ENCODE data around the gene CCR4.
"Not testable (repeated sequence)": the region's sequence is repeated elsewhere in the genome, so short reads cannot be mapped to it uniquely, and the experiment has no call there.

The CCR4 gene

DNA sequence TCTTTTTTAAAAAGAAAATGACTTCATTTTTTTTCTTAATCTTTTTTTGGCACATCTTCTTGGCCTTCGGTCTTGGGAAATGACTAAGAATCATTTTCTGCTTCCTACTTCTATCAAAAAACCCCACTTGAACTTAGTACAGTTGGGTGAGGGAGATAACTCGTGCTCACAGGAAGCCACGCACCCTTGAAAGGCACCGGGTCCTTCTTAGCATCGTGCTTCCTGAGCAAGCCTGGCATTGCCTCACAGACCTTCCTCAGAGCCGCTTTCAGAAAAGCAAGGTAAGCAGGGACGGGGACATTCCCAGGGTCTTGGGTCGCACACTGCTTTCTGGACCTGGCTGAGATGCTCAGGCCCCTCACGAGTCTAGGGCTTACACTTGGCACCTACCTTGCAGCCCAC lies at the start of gene CCR4:
TSS of gene CCR4 (plus strand) at position 235 of the 402 bp plus-strand sequence. CDS start 1,779 bp downstream, outside the sequence.
- DNase-seq = peak; percentile 66

DNA sequence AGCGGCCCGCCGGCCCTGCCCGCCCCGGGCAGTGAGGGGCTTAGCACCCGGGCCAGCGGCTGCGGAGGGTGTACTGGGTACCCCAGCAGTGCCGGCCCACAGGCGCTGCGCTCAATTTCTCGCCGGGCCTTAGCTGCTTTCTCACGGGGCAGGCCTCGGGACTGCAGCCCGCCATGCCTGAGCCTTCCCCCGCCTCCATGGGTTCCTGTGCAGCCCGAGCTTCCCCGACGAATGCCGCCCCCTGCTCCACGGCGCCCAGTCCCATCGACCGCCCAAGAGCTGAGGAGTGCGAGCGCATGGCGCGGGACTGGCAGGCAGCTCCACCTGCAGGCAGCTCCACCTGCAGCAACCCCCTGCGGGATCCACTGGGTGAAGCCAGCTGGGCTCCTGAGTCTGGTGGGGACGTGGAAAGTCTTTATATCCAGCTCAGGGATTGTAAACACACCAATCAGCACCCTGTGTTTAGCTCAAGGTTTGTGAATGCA lies 48.5 kb upstream of the CCR4 start:
- DNase-seq = peak; percentile 22

DNA sequence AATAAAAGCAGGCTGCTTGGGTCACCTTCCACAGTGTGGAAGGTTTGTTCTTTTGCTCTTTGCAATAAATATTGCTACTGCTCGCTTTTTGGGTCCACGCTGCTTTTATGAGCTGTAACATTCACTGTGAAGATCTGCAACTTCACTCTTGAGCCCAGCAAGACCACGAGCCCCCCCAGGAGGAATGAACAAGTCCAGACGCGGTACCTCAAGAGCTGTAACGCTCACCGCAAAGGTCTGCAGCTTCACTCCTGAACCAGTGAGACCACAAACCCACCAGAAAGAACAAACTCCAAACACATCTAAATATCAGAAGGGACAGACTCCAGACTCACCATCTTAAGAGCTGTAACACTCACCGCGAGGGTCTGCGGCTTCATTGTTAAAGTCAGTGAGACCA lies 47.5 kb upstream of the CCR4 start:
- no peak for DNase-seq

DNA sequence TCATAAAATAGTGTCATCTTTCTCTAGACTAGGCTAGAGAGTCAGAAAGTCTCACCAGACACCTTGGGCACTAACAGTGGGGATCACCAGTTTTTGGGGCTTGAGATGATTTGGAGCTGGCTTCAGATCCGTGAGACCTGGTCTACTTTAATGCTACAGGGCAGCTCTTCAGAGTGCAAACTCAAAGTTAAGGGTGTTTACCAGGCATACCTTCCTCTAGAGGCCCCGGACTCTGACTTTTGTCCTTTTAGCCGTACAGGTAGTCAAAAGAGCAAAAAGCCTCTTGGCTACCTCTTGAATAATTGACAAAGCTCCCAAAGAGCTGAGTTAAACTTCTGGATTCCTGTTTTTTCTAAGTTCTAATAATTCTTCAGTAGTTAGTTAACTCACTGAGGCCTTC lies 41.4 kb upstream of the CCR4 start:
- DNase-seq = no peak

DNA sequence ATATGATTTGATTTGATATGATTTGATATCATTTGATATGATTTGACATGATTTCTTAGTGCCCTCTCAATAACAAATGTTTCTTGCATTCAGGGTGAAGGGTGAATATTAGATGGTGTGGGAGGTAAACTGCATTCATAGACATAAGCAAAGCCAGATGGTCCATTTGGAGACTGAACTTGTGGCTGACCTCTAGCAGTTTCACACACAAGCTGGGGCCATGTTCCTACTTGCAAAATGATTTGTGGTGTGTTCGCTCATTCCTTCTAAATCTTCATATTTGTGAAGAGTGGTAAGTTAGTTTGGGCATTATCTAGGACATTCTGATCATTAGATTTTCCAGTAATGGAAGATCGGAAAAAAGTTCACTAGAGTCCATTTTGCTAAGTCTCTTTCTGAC lies 40.5 kb upstream of the CCR4 start:
- no peak for DNase-seq

DNA sequence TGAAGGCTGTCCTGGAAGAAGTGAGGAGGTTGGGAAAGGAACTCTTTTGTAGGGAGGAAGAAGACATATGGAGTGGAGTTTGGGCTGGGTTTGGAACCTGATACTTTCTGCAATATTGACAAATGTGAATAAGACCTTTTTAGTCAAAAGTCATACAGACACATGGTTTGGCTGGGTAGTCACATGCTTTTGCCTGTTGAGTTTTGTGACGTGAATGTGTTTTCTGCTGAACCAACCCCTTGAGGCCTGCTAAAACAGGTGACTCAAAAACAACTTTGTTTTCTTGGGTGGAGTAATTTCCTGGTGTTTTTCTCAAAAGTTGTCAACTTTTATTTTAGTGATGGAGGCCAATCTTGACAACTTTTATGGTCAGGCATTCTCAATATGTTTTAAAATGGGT lies 39.4 kb upstream of the CCR4 start:
- no peak for DNase-seq

DNA sequence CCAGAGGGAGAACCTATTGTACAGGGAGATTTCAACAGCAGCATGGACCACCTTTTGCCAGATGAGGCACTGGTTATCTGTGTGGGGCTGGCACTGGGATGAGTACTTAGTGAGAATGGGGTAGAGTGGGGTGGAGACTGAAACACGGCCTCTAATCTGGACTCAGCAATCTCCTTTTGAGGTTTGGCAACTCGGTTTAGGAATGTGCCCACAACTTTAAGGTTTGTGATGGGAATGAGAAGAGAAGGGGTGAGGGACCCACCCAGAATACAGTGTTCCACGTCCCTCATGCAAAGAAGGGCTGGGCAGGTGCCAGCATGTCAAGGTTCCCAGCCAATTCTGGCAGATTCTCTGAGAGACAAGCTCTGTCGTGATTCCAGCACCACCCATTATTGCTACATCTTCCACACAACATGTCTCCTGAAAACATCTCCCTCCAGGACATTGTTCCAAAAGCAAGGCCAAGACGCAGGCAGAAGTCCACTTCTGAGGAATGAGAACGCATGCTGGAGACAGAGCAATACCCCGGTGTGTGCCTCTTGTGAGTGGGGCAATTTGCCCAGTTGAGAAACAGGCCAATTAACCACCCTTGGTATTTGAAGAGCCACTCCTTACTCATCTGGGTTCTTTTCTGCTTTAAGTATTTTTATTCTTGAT lies 37.5 kb upstream of the CCR4 start:
- DNase-seq = no peak

DNA sequence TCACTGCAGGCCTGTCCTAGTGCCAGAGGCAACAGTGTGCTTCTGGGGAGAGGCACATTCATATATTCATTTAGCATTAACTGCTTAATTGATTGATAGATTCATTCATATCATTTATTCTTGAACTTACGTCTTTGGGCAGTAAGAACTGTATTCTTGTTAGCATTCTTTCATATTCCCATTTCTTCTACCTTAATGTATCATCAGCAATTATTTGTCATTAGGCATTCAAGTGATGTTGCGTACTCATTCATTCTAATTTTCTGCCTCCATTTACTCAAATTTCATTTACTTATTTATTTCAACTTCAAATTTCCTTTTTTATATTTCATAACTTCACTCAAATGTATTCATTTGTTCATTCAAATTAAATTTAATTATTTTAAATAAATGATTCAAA lies 31.5 kb upstream of the CCR4 start:
- no peak for DNase-seq

DNA sequence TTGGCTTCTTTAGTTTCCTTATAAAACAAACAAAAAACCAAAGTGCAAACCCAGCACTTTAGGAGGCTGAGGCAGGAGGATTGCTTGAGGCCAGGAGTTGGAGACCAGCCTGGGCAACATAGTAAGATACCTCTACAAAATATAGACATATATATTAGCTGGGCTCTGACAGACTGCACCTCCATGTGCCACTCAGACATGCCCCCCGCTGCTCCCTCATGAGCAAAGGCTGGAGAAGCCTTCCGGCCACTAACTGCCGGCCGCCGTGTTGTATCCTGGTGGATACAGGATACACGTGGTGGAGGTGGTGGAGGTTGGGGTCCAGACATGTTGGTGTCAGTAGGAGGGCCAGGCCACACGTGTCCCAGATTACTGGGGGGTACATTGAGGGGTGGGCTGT lies 29.4 kb upstream of the CCR4 start:
- no peak for DNase-seq

DNA sequence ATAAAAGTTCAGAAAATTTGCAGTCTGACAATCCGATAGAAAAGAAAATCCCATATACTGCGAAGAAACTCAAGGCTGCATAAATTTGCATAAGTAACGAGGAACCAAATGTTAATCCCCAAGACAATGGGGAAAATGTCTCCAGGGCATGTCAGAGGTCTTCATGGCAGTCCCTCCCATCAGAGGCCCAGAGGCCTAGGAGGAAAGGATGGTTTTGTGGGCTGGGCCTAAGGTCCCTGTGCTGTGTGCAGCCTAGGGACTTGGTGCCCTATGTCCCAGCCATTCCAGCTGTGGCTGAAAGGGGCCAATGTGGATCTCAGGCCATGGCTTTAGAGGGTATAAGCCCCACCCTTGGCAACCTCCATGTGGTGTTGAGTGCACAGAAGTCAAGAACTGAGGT lies 21.3 kb upstream of the CCR4 start:
- no peak for DNase-seq

DNA sequence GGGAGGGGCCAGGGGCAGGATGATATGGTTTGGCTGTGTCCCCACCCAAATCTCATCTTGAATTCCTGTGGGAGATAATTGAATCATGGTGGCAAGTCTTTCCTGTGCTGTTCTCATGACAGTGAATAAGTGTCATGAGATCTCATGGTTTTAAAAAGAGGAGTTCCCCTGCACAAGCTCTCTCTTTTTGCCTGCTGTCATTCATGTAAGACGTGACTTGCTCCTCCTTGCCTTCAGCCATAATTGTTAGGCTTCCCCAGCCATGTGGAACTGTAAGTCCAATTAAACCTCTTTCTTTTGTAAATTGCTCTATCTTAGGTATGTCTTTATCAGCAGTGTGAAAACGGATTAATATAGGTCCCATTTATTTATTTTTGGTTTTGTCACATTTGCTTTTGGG lies 20.2 kb upstream of the CCR4 start:
- DNase-seq = not testable (repeated sequence)

DNA sequence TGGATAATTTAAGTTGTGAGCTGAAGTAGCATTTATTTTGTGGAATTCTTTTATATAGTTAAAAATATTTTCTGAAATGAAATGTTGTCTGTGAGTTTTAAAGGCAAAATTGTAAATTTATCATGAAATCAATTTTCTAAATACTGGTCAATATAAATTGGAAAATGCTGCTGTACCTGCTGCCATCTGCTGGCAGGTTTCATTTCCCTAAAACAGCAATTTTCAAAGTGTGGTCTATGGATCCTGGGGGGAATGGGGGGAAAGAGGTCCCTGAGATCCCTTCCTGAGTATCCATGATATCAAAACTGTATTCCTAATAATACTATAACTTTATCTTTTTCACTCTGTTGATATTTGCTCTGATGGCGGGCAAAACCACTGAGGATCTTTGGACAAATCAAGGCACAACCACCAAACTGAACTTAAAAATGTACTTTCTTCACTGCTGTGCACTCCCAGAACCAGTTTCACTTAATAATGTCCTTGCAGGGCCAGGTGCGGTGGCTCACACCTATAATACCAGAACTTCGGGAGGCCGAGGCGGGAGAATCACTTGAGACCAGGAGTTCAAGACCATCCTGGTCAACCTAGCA lies 17.2 kb upstream of the CCR4 start:
- no peak for DNase-seq

DNA sequence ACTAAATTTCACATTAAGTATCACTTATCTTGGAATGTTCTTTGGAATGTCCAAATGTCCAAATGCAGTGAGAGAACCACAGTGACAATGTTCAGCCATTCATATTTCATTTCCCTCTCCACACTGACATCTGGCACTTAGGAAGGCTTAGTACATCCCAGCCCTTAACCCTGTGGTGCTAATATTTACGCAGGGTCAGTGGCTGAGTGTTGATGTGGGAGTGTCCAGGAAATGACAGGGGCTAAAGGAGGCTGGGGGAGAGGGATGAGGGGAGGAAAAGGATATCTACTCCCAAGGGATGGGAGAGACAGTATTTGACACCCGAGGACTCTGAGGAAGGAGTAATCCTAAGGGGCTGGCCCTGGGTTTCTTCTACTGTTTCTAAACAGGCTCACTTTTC lies 14.1 kb upstream of the CCR4 start:
- DNase-seq = no peak

DNA sequence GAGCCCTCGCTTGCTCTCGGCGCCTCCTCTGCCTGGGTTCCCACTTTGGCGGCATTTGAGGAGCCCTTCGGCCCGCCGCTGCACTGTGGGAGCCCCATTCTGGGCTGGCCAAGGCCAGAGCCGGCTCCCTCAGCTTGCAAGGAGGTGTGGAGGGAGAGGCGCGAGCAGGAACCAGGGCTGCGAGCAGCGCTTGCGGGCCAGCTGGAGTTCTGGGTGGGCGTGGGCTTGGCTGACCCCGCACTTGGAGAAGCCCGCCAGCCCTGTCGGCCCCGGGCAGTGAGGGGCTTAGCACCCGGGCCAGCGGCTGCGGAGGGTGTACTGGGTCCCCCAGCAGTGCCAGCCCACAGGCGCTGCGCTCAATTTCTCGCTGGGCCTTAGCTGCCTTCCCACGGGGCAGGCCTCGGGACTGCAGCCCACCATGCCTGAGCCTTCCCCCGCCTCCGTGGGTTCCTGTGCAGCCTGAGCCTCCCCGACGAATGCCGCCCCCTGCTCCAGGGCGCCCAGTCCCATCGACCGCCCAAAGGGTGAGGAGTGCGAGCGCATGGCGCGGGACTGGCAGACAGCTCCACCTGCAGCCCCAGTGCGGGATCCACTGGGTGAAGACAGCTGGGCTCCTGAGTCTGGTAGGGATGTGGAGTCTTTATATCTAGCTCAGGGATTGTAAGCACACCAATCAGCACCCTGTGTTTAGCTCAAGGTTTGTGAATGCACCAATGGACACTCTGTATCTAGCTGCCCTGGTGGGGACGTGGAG lies 11.7 kb upstream of the CCR4 start:
- DNase-seq = not testable (repeated sequence)

DNA sequence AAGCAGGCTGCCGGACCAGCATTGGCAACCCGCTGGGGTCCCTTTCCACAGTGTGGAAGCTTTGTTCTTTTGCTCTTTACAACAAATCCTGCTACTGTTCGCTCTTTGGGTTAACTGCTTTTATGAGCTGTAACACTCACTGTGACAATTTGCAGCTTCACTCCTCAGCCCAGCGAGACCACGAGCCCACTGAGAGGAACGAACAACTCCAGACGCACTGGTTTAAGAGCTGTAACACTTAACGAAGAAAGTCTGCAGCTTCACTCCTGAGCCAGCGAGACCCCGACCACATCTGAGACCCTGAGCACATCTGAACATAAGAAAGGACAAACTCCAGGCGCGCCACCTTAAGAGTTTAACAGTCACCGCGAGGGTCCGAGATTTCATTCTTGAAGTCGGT lies 10.7 kb upstream of the CCR4 start:
- DNase-seq = no peak

DNA sequence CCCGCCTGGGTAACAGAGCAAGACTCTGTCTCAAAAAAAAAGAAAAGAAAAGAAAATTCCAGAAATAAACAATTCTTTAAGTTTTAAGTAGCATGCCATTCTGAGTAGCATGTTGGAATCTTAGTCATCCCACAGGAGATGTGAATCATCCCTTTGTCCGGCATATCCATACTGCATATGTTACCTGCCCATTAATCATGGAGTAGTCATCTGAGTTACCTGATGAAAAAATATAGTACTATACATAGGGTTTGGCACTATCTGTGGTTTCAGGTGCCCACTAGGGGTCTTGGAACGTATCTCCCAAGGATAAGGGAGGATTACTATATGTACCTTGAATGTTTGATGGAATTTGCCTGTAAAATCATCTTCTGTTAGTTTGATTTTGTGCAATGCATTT lies 6.3 kb upstream of the CCR4 start:
- no peak for DNase-seq

DNA sequence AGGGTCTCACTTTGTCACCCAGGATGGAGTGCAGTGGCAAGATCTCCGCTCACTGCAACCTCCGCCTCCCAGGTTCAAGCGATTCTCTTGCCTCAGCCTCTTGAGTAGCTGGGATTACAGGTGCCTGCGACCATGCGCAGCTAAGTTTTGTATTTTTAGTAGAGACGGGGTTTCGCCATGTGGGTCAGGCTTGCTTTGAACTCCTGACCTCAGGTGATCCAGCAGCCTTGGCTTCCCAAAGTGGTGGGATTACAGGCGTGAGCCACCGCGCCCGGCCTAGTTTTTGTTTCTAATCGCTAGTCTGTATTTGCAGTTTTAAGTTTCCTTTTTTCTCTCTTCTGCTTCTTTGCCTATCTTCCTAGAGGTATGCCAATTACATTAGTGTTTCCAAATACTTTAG lies 5.8 kb upstream of the CCR4 start:
- not testable (repeated sequence) for DNase-seq

DNA sequence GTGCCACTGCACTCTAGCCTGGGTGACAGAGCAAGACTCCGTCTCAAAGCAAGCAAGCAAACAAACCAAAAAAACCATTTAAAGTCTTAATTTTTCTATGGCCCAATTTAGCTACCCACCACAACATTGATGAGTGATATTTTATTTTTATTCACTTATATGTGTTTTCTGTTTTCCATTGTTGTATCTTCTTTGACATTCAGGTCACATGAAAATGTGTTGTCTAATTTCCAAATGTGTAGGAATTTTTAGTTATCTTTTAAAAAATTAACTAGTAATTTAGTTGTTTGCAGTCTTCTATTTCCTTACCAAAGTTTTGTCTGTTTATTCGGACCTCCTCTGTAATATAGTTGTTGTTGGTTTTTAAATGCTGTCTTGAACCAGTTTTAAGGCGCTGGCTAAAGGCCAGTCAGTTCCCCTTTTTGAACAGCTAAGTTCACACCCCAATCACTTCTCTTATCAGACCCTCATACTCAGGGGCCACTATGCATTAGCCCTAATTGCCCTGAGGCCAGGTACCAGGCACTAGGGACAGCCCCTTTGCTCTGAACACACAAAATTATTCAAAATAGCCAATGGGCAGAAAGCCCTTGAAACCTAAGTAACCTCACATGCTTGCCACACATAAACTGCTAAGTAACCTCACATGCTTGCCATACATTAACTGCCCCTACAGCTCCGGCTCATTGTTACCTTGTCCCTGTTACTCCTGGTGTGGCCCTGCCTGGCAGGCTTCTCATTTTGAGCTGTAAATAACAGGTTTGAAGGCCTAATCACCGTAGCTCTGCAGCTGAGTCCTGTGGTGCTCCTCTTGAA lies 4.3 kb upstream of the CCR4 start:
- DNase-seq = no peak

DNA sequence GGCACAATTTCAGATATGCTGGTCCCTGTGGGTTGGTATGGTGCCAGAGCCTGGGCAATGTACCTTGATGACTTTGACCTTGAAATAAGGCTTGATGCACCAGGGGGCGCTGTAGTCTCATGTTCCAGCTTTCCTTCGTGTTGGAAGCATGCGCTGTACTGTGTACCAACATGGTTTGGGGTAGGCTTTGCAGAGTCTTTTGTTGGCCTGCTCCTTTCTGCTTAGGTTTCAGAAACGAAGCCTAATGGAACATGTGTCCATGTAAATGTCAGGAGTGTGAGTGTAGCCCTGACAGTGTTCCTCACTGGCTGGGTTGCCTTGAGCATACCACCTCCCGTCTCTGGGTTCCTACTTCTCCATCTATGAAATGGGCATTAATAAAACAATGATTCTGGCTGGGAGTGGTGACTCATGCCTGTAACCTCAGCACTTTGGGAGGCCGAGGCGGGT lies 3.6 kb upstream of the CCR4 start:
- peak; percentile 87 for DNase-seq

DNA sequence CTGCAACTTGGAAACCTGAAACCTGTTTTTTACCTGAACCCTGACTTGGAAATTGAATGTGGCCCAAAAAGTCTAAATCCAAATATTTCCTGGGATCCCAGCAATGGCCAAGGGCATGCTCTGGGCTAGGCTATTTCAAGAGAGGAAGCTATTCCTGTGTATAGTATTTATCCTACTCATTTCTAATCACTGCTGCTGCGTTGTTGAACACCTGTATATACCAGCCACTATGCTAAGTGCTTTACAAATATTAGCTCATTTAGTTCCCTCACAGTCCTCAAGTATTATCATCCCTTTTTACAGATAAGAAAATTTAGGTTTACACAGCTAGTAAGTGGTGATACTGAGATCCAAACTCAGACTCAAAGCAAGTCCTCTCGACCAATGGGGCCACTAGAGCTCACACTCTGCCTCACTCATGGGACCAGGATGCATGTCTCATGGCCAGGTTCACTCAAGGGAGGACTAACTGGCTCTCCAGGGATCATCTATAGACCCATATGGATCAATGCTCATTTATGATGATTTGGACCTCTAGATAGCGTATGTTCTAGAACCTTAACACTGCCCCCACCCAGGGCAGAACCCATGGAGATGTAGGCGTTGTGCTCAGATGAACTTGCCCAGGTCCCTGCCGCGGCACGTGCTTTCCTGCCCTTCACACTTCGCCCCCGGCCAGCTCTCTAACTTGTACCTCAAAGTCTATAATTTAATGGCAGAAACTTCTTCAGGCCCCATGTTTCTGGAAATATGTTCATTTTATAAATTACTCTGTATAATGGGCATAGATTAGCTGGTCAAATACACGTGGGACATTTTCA lies 2.6 kb upstream of the CCR4 start:
- no peak for DNase-seq

DNA sequence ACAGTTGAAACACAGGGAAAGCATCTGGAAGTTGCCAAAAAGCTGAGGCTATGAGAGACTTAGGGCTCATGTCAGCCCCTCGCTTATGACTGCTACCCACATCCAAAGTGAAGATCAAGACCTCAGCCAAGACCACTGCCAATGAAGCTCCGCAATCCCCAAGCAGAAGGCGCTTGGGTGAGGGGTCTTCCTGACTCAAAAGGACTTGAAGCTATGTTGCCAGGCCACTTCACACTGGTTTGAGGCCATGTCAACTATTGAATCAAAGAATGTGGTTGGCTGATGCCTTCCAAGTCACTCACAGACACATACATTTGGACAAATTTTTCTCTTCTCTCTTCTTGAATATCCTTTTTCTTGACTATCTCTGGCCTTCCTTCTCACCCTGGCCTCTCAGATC lies 928 bp upstream of the CCR4 start:
- DNase-seq = no peak

DNA sequence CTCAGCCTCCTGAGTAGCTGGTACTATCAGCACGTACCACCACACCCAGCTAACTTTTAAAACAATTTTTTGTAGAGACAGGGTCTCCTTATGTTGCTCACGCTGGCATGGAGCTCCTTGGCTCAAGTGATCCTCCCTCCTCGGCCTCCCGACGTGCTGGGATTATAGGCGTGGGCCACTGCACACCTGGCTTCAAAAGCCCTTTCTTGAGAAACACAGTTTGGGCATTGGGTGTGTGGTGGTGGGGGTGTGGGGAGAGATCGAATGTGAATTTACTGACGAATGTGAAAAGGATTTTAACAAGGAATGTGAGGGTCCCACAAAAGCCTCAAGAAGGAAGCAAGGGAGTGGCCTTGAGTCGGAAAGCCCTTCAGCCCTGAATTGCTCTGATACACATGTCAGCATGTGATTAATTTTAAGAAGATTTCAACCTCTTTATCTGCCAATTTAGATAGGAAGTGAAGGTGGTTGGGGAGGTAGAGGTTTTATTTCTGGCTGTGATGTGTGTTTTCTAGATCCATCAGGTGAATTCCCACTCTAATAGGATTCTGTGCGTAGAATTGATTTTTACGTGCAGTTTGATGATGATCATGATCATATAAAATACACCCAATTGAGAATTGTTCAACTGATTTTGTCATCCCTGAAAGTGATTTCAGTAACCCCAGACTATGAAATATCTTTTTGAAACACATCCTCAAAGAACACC lies 1.1 kb downstream of the CCR4 start:
- no peak for DNase-seq

Measured in stimulated activated naive CD4-positive, alpha-beta T cell treated with Interleukin-2 at 50 U/mL for 16 hours (primary cell).